Hepatocyte (in vitro differentiated cells): ENCODE results near the gene MTA1. TPM values are rescaled to one million over a fixed set of nuclear protein-coding genes. Genes with fewer than 3 reads are reported as not detected.

Experiments
- DNase-seq: peaks from one replicate; pipeline ENCODE4 v3.0.0-alpha.2; 2016; ENCODE audit warnings: low spot score
- H2AFZ ChIP-seq: fragments of 200-600 bp; sonication (generic); 2 replicates; pipeline ENCODE4 v1.6.0; 2016; ENCODE audit warnings: antibody characterized with exemption, mild to moderate bottlenecking
- H3K27ac ChIP-seq: fragments of 200-600 bp; sonication (generic); 2 replicates; pipeline ENCODE4 v1.5.1; 2016; ENCODE audit warnings: mild to moderate bottlenecking
- H3K27me3 ChIP-seq: fragments of 200-600 bp; sonication (generic); 2 replicates; pipeline ENCODE4 v1.6.1; 2016
- H3K36me3 ChIP-seq: fragments of 200-600 bp; sonication (generic); replicated peaks from 2 replicates; pipeline ENCODE4 v1.5.1; 2016; ENCODE audit warnings: low read depth; ENCODE audit not compliant: insufficient read depth
- H3K4me1 ChIP-seq: fragments of 200-600 bp; sonication (generic); 2 replicates; pipeline ENCODE4 v1.5.1; 2016; ENCODE audit warnings: mild to moderate bottlenecking, moderate library complexity; ENCODE audit not compliant: insufficient read depth
- H3K4me2 ChIP-seq: fragments of 200-600 bp; sonication (generic); 2 replicates; pipeline ENCODE4 v1.6.0; 2016
- H3K4me3 ChIP-seq: fragments of 200-600 bp; sonication (generic); 2 replicates; pipeline ENCODE4 v1.5.1; 2016; ENCODE audit warnings: mild to moderate bottlenecking
- H3K79me2 ChIP-seq: fragments of 200-600 bp; sonication (generic); 2 replicates; pipeline ENCODE4 v1.6.0; 2017; ENCODE audit warnings: mild to moderate bottlenecking
- H3K9me2 ChIP-seq: fragments of 200-600 bp; sonication (generic); replicated peaks from 2 replicates; pipeline ENCODE4 v1.6.0; 2017; ENCODE audit warnings: mild to moderate bottlenecking; ENCODE audit not compliant: insufficient read depth
- H3K9me3 ChIP-seq: fragments of 200-600 bp; sonication (generic); 2 replicates; pipeline ENCODE4 v1.5.1; 2016; ENCODE audit warnings: low read depth, mild to moderate bottlenecking
- H4K20me1 ChIP-seq: fragments of 200-600 bp; sonication (generic); 2 replicates; pipeline ENCODE4 v1.6.0; 2016; ENCODE audit warnings: mild to moderate bottlenecking; ENCODE audit not compliant: insufficient read depth, poor library complexity, severe bottlenecking
- CTCF ChIP-seq: fragments of 200-600 bp; sonication (generic); IDR thresholded peaks from 2 replicates; pipeline ENCODE4 v1.5.1; 2016; ENCODE audit warnings: antibody characterized with exemption, mild to moderate bottlenecking; ENCODE audit not compliant: poor library complexity
- EZH2 ChIP-seq: fragments of 200-600 bp; sonication (generic); IDR thresholded peaks from 2 replicates; pipeline ENCODE4 v1.6.1; 2016; ENCODE audit warnings: antibody characterized with exemption, mild to moderate bottlenecking, borderline replicate concordance
- EZH2phosphoT487 ChIP-seq: fragments of 200-600 bp; sonication (generic); IDR thresholded peaks from one replicate; pipeline ENCODE4 v1.6.1; 2018; ENCODE audit warnings: antibody characterized with exemption, mild to moderate bottlenecking, low read depth, moderate library complexity; ENCODE audit not compliant: unreplicated experiment, severe bottlenecking
- WGBS: methylation state at CpG from one replicate; pipeline ENCODE4 v1.1.6; 2016; ENCODE audit warnings: low lambda C conversion rate; ENCODE audit errors: missing lambda C conversion rate; 5-methylcytosine and 5-hydroxymethylcytosine counted together
- polyA plus RNA-seq: library from polyadenylated mRNA; unstranded; fragments of >200 nt; fragmentation: Nextera tagmentation; extraction: Ambion mirVana; gene quantifications from 2 replicates; pipeline ENCODE4 v1.2.1, GENCODE V29; 2016
- total RNA-seq: library from RNA; depleted of rRNA; stranded (reverse); fragments of >200 nt; gene quantifications from 2 replicates; pipeline ENCODE4 v1.2.3, GENCODE V29; 2014

The MTA1 gene
- total and polyA plus RNA-seq, 2 experiments from 2014 or later, result 48.1 to 52.7 TPM

DNA sequence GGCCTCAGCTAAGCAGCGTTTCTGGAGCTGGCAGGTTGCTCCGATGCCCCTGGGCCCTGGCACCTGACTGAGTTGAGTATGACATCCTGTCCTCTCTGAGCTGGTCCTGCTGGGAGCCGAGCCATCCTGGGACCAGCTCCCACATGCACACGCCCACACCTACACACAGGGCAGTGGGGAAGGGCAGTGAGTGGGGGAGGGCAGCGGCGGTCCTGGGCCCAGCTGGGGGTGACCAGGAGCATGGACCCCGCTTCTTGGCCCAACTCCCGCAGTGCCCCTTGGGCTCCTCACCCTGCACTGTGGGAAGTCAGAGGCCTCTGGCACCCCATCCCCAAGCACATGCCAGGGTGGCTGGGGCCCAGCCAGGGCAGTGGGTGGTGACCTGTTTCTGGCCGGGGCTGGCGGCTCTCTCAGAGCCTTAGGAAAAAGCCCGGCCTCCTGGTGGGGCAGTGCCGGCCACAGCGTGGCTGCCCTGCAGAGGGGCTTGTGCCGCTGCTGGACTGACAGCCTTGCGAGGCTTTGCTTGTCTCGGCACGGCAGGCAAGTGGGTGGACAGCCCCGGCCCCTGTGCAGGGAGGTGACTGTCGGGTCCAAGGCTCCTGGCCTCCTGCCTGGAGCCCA lies 49.1 kb downstream of the MTA1 start:
- DNase-seq, result no peak
- Histone ChIP-seq H3K27me3 (no peaks in the 10 kb centered on the region), H4K20me1 (no peaks in the 10 kb centered on the region), H3K79me2 (no peaks in the 10 kb centered on the region), H3K9me2 (no peaks in the 10 kb centered on the region), H3K4me3 (no peak overlapping the region), H3K9me3 (no peaks in the 10 kb centered on the region), H3K36me3 (no peaks in the 10 kb centered on the region), H3K4me1 (peaks cover 25% of the 10 kb centered on the region), H2AFZ (no peak overlapping the region), H3K27ac (no peak overlapping the region), H3K4me2 (no peak overlapping the region)
- TF ChIP-seq CTCF, result no peak
- no peak for TF ChIP-seq EZH2
- TF ChIP-seq EZH2phosphoT487, result no peak
- 97% methylated on average over 18 of the region's 19 CpGs for WGBS

DNA sequence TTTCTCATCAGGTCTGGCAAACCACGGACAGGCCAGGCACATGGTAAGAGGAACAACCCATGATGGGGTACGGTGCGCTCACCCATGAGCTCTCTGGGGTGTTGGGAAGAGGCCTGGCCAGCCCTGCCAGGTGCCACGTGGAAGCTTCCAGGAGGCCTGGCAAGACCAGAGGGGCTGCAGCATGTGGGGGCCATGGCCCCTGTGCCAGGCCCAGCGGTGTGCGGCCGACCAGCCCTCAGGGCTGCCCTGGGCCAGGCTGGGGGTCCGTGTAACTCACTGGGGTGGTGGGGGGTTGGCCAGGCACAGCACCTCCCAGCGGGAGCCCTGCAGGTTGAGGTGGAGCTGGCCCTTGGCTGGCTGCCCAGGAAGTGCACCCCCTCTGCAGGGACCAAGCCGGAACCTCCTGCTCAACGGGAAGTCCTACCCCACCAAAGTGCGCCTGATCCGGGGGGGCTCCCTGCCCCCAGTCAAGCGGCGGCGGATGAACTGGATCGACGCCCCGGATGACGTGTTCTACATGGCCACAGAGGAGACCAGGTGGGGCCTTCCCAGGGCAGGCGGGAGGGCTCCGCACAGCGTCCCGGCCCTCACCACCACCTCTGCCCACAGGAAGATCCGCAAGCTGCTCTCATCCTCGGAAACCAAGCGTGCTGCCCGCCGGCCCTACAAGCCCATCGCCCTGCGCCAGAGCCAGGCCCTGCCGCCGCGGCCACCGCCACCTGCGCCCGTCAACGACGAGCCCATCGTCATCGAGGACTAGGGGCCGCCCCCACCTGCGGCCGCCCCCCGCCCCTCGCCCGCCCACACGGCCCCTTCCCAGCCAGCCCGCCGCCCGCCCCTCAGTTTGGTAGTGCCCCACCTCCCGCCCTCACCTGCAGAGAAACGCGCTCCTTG lies 50.1 kb downstream of the MTA1 start:
- H3K9me3 ChIP-seq, result no peaks in the 10 kb centered on the region
- H3K4me3 ChIP-seq, result no peak overlapping the region
- no peak overlapping the region for H2AFZ ChIP-seq
- no peak overlapping the region for H3K27ac ChIP-seq
- no peaks in the 10 kb centered on the region for H3K9me2 ChIP-seq
- no peaks in the 10 kb centered on the region for H4K20me1 ChIP-seq
- DNase-seq, result no peak
- 90% methylated on average over 29 of the region's 54 CpGs for WGBS
- no peak overlapping the region for H3K4me2 ChIP-seq
- H3K79me2 ChIP-seq, result no peaks in the 10 kb centered on the region
- no peaks in the 10 kb centered on the region for H3K36me3 ChIP-seq
- no peak for TF ChIP-seq EZH2
- TF ChIP-seq CTCF, result no peak
- no peak for TF ChIP-seq EZH2phosphoT487
- H3K4me1 ChIP-seq, result peaks cover 28% of the 10 kb centered on the region
- no peaks in the 10 kb centered on the region for H3K27me3 ChIP-seq

DNA sequence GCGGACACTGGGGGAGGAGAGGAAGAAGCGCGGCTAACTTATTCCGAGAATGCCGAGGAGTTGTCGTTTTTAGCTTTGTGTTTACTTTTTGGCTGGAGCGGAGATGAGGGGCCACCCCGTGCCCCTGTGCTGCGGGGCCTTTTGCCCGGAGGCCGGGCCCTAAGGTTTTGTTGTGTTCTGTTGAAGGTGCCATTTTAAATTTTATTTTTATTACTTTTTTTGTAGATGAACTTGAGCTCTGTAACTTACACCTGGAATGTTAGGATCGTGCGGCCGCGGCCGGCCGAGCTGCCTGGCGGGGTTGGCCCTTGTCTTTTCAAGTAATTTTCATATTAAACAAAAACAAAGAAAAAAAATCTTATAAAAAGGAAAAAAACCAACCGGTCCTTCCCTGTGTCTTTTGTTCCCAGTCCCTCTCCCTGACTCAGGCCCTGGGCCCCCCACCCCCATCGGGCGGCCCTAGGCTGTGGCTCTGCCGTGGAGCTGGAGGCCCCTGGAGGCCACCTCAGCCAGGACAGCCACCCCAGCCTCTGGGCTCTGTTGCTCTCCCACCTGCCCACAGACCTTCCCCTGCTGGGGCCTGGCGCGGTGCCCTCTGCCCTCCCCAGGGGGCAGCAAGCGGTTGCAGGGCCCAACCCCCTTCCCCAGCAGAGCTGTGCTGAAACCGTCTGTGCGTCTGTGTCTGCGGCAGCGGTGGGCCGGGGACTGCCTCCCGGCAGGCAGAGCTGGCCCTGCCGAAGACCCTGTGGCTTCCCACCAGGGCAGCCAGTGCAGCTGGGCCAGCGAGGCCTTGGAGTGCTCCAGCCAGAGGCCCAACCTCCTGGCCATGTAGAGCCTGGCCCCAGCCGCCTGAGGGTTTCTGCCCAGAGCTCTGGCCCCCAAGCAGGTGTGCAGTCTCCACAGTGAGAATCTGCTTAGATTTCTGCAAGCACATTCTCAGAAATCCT lies 51.0 kb downstream of the MTA1 start:
- no peaks in the 10 kb centered on the region for H3K9me2 ChIP-seq
- no peak for TF ChIP-seq EZH2
- no peak for TF ChIP-seq EZH2phosphoT487
- no peak for TF ChIP-seq CTCF
- peak overlapping the region; percentile 26 for H3K27ac ChIP-seq
- no peak overlapping the region for H2AFZ ChIP-seq
- no peak for DNase-seq
- H3K27me3 ChIP-seq, result peaks cover 8% of the 10 kb centered on the region
- no peaks in the 10 kb centered on the region for H3K79me2 ChIP-seq
- no peaks in the 10 kb centered on the region for H3K9me3 ChIP-seq
- H3K4me3 ChIP-seq, result no peak overlapping the region
- H3K4me2 ChIP-seq, result peak overlapping the region; percentile 33
- 70% methylated on average over 33 of the region's 34 CpGs for WGBS
- no peaks in the 10 kb centered on the region for H3K36me3 ChIP-seq
- peaks cover 33% of the 10 kb centered on the region for H3K4me1 ChIP-seq
- no peaks in the 10 kb centered on the region for H4K20me1 ChIP-seq
